ENCODE data around the gene LAMP1. TPM values are rescaled to one million over a fixed set of nuclear protein-coding genes. Genes with fewer than 3 reads are reported as not detected.

The LAMP1 gene
- total and polyA plus RNA-seq, 5 donors from 2014 or later: 19.3 to 86.9 (median 22.3) TPM

- ATAC-seq (ENCODE audit: low read depth in 2 of 2): no peak
- Mint-ChIP-seq H3K4me3 (no peak overlapping the region), H3K36me3 (peaks cover 26% of the 10 kb centered on the region)
These were observed 19.0 kb downstream of the LAMP1 start for GRCh38 chr13:113315992-113316391.

GRCh38 chr13:113317031-113317430 is 20.0 kb downstream of the LAMP1 start:
- no peaks in the 10 kb centered on the region for H3K4me1 ChIP-seq (ENCODE audit: control insufficient read depth, insufficient read depth, low read length, poor library complexity, severe bottlenecking)
- H3K27me3 ChIP-seq (ENCODE audit: control insufficient read depth, insufficient read depth, low read length): no peaks in the 10 kb centered on the region
- no peak overlapping the region for H3K4me3 ChIP-seq (ENCODE audit: low read depth, low read length)
- H3K27ac ChIP-seq (ENCODE audit: insufficient read depth, low read length, poor library complexity, severe bottlenecking): no peak overlapping the region
- Mint-ChIP-seq H3K36me3 (peaks cover 28% of the 10 kb centered on the region), H3K9me3 (no peaks in the 10 kb centered on the region), H3K4me1 (peaks cover 0 to 6% (median 3%) of the 10 kb centered on the region in 4 donors), H3K27me3 (no peaks in the 10 kb centered on the region), H3K4me3 (no peak overlapping the region), H3K27ac (peak overlapping the region in 1 of 3 donors; percentile 55)
- ATAC-seq (ENCODE audit: low read depth in 2 of 2): no peak
- H3K36me3 ChIP-seq (ENCODE audit: control insufficient read depth, insufficient read depth, low read length): peaks cover 69% of the 10 kb centered on the region
- no peak for DNase-seq
- H3K9me3 ChIP-seq (ENCODE audit: control insufficient read depth in 2 of 2, low read length in 2 of 2): no peaks in the 10 kb centered on the region

More at GRCh38 chr13:113315992-113316391, 19.0 kb downstream of the LAMP1 start:
- Mint-ChIP-seq H3K27ac (no peak overlapping the region), H3K4me1 (peaks cover 0 to 6% (median 3%) of the 10 kb centered on the region in 4 donors), H3K27me3 (no peaks in the 10 kb centered on the region), H3K9me3 (no peaks in the 10 kb centered on the region)
- DNase-seq: no peak
- Histone ChIP-seq H3K27me3 (ENCODE audit: control insufficient read depth, insufficient read depth, low read length) (no peaks in the 10 kb centered on the region), H3K4me3 (ENCODE audit: low read depth, low read length) (no peak overlapping the region), H3K36me3 (ENCODE audit: control insufficient read depth, insufficient read depth, low read length) (peaks cover 69% of the 10 kb centered on the region), H3K9me3 (ENCODE audit: control insufficient read depth in 2 of 2, low read length in 2 of 2) (no peaks in the 10 kb centered on the region), H3K27ac (ENCODE audit: insufficient read depth, low read length, poor library complexity, severe bottlenecking) (no peak overlapping the region), H3K4me1 (ENCODE audit: control insufficient read depth, insufficient read depth, low read length, poor library complexity, severe bottlenecking) (no peaks in the 10 kb centered on the region)

- no peaks in the 10 kb centered on the region for H3K9me3 Mint-ChIP-seq
- H3K36me3 Mint-ChIP-seq: peaks cover 46% of the 10 kb centered on the region
- H3K27ac Mint-ChIP-seq: no peak overlapping the region
- Histone ChIP-seq H3K9me3 (ENCODE audit: control insufficient read depth in 2 of 2, low read length in 2 of 2) (no peaks in the 10 kb centered on the region), H3K27ac (ENCODE audit: insufficient read depth, low read length, poor library complexity, severe bottlenecking) (no peak overlapping the region), H3K4me1 (ENCODE audit: control insufficient read depth, insufficient read depth, low read length, poor library complexity, severe bottlenecking) (no peaks in the 10 kb centered on the region), H3K27me3 (ENCODE audit: control insufficient read depth, insufficient read depth, low read length) (no peaks in the 10 kb centered on the region), H3K4me3 (ENCODE audit: low read depth, low read length) (no peak overlapping the region), H3K36me3 (ENCODE audit: control insufficient read depth, insufficient read depth, low read length) (peaks cover 75% of the 10 kb centered on the region)
- H3K4me3 Mint-ChIP-seq: no peak overlapping the region
- no peaks in the 10 kb centered on the region for H3K27me3 Mint-ChIP-seq
- ATAC-seq (ENCODE audit: low read depth in 2 of 2) (no peak), DNase-seq (no peak)
- peaks cover 0 to 6% (median 1%) of the 10 kb centered on the region in 4 donors for H3K4me1 Mint-ChIP-seq
These were observed 21.9 kb downstream of the LAMP1 start for GRCh38 chr13:113318956-113319355.

- no peak overlapping the region for H3K4me3 ChIP-seq (ENCODE audit: low read depth, low read length)
- Mint-ChIP-seq H3K27ac (no peak overlapping the region), H3K9me3 (no peaks in the 10 kb centered on the region), H3K36me3 (peaks cover 50% of the 10 kb centered on the region), H3K27me3 (no peaks in the 10 kb centered on the region), H3K4me1 (peaks cover 0 to 6% (median 1%) of the 10 kb centered on the region in 4 donors), H3K4me3 (no peak overlapping the region)
- no peaks in the 10 kb centered on the region for H3K9me3 ChIP-seq (ENCODE audit: control insufficient read depth in 2 of 2, low read length in 2 of 2)
- no peak for DNase-seq
- ATAC-seq (ENCODE audit: low read depth in 2 of 2): no peak
- H3K27me3 ChIP-seq (ENCODE audit: control insufficient read depth, insufficient read depth, low read length): no peaks in the 10 kb centered on the region
- H3K36me3 ChIP-seq (ENCODE audit: control insufficient read depth, insufficient read depth, low read length): peaks cover 79% of the 10 kb centered on the region
- no peak overlapping the region for H3K27ac ChIP-seq (ENCODE audit: insufficient read depth, low read length, poor library complexity, severe bottlenecking)
- H3K4me1 ChIP-seq (ENCODE audit: control insufficient read depth, insufficient read depth, low read length, poor library complexity, severe bottlenecking): no peaks in the 10 kb centered on the region
These were observed 22.3 kb downstream of the LAMP1 start for GRCh38 chr13:113319371-113319770.

GRCh38 chr13:113320226-113320875 is 23.3 kb downstream of the LAMP1 start:
- Mint-ChIP-seq H3K36me3 (peaks cover 50% of the 10 kb centered on the region), H3K4me1 (peaks cover 0 to 6% (median 1%) of the 10 kb centered on the region in 4 donors), H3K9me3 (no peaks in the 10 kb centered on the region), H3K27me3 (no peaks in the 10 kb centered on the region), H3K4me3 (no peak overlapping the region), H3K27ac (no peak overlapping the region)
- no peak overlapping the region for H3K27ac ChIP-seq (ENCODE audit: insufficient read depth, low read length, poor library complexity, severe bottlenecking)
- H3K4me3 ChIP-seq (ENCODE audit: low read depth, low read length): no peak overlapping the region
- peaks cover 80% of the 10 kb centered on the region for H3K36me3 ChIP-seq (ENCODE audit: control insufficient read depth, insufficient read depth, low read length)
- no peaks in the 10 kb centered on the region for H3K27me3 ChIP-seq (ENCODE audit: control insufficient read depth, insufficient read depth, low read length)
- H3K4me1 ChIP-seq (ENCODE audit: control insufficient read depth, insufficient read depth, low read length, poor library complexity, severe bottlenecking): no peaks in the 10 kb centered on the region
- H3K9me3 ChIP-seq (ENCODE audit: control insufficient read depth in 2 of 2, low read length in 2 of 2): no peaks in the 10 kb centered on the region
- ATAC-seq (ENCODE audit: low read depth in 2 of 2) (no peak), DNase-seq (no peak)

- Histone ChIP-seq H3K27ac (ENCODE audit: insufficient read depth, low read length, poor library complexity, severe bottlenecking) (no peak overlapping the region), H3K9me3 (ENCODE audit: control insufficient read depth in 2 of 2, low read length in 2 of 2) (no peaks in the 10 kb centered on the region), H3K36me3 (ENCODE audit: control insufficient read depth, insufficient read depth, low read length) (peaks cover 76% of the 10 kb centered on the region), H3K27me3 (ENCODE audit: control insufficient read depth, insufficient read depth, low read length) (no peaks in the 10 kb centered on the region), H3K4me3 (ENCODE audit: low read depth, low read length) (no peak overlapping the region), H3K4me1 (ENCODE audit: control insufficient read depth, insufficient read depth, low read length, poor library complexity, severe bottlenecking) (no peaks in the 10 kb centered on the region)
- H3K36me3 Mint-ChIP-seq: peaks cover 50% of the 10 kb centered on the region
- H3K9me3 Mint-ChIP-seq: no peaks in the 10 kb centered on the region
- no peak overlapping the region for H3K4me3 Mint-ChIP-seq
- H3K27ac Mint-ChIP-seq: no peak overlapping the region
- H3K4me1 Mint-ChIP-seq: peaks cover 0 to 5% (median 1%) of the 10 kb centered on the region in 4 donors
- ATAC-seq (ENCODE audit: low read depth in 2 of 2) (no peak), DNase-seq (no peak)
- no peaks in the 10 kb centered on the region for H3K27me3 Mint-ChIP-seq
These were observed 24.5 kb downstream of the LAMP1 start for GRCh38 chr13:113321546-113321945.

- no peaks in the 10 kb centered on the region for H3K9me3 ChIP-seq (ENCODE audit: control insufficient read depth in 2 of 2, low read length in 2 of 2)
- H3K27ac ChIP-seq (ENCODE audit: insufficient read depth, low read length, poor library complexity, severe bottlenecking): no peak overlapping the region
- peaks cover 50% of the 10 kb centered on the region for H3K36me3 Mint-ChIP-seq
- peaks cover 71% of the 10 kb centered on the region for H3K36me3 ChIP-seq (ENCODE audit: control insufficient read depth, insufficient read depth, low read length)
- no peak for DNase-seq
- H3K9me3 Mint-ChIP-seq: no peaks in the 10 kb centered on the region
- no peak overlapping the region for H3K4me3 Mint-ChIP-seq
- H3K27me3 Mint-ChIP-seq: no peaks in the 10 kb centered on the region
- no peak overlapping the region for H3K27ac Mint-ChIP-seq
- H3K4me1 Mint-ChIP-seq: peaks cover 0 to 2% (median under 1%) of the 10 kb centered on the region in 4 donors
- no peaks in the 10 kb centered on the region for H3K27me3 ChIP-seq (ENCODE audit: control insufficient read depth, insufficient read depth, low read length)
- H3K4me1 ChIP-seq (ENCODE audit: control insufficient read depth, insufficient read depth, low read length, poor library complexity, severe bottlenecking): no peaks in the 10 kb centered on the region
- ATAC-seq (ENCODE audit: low read depth in 2 of 2): no peak
- no peak overlapping the region for H3K4me3 ChIP-seq (ENCODE audit: low read depth, low read length)
These were observed 25.0 kb downstream of the LAMP1 start for GRCh38 chr13:113322043-113322461.

All from CD4-positive, CD25-positive, alpha-beta regulatory T cell (primary cell).